Left kidney (tissue), 2 donors: ENCODE measurements around the gene B3GNT7. TPM values are rescaled to one million over a fixed set of nuclear protein-coding genes. Genes with fewer than 3 reads are reported as not detected.
"Not testable (repeated sequence)": the region's sequence is repeated elsewhere in the genome, so short reads cannot be mapped to it uniquely, and the experiment has no call there.

Source experiments
- DNase-seq: peaks from one replicate; pipeline ENCODE4 v3.0.0-alpha.2; 2013
- polyA plus RNA-seq: library from polyadenylated mRNA; unstranded; fragments of 120-200 nt; gene quantifications from one replicate; pipeline ENCODE4 v1.2.1, GENCODE V29; 2013; ENCODE audit not compliant: insufficient read length

Gene B3GNT7
- polyA plus RNA-seq, 1 donor = 3.1 TPM

DNA sequence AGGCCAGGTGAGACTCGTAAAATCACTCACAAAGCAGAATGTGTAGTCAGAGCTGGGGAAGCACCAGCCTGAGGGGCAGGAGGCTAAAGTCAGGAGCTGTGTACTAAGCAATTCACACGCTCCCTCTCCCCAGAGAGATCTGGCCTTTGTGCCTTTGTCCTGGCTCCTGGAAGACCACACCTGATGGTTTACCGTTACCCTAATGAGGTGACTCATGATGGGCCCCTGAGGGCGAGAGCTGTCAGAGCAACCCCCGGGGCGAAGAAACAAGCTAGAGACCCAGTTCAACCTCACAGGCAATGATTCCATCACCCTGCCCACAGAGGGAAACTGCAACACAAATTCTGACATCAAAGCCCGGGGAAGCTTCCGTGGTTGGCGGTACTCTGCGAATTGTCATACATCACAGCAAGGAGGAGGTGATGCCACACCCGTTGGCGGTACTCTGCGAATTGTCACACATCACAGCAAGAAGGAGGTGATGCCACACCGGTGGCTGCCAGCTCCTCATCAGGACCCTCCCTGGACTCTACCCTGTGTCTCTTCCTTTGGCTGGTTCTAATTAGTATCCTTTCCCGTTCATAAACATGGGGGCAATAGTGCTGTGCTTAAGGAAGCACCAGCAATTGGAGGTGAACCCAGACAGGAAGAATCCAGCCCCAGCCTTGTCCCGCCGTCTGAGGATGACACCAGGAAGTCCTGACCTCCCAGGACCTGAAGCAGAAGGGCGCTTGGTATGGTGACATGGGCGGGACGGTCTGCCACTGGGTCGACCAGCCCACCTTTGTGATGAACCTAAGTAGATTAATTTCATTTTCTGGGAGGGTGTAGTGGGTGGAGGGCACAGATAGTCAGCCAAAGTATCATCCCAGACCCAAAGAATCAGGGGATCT is 30.5 kb downstream of the B3GNT7 start:
- DNase-seq = no peak

DNA sequence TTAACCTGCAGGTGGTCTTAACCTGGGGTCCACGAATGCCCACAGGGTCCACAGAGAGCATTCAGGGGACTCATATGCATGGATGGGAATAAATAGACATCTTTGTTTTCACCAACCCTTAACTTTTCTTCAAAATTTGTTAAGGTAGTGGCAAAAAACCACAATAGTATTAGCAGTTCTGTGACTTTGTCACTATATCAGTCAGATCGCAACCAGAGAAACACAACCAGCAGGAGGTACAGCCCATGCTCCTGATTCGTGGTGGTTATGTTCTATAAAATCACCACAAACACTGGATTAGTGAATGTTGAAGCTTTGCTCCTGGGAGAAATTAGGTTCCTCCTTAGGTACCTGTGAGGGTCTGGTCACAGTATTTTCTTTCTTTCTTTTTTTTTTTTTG is 31.6 kb downstream of the B3GNT7 start:
- no peak for DNase-seq

DNA sequence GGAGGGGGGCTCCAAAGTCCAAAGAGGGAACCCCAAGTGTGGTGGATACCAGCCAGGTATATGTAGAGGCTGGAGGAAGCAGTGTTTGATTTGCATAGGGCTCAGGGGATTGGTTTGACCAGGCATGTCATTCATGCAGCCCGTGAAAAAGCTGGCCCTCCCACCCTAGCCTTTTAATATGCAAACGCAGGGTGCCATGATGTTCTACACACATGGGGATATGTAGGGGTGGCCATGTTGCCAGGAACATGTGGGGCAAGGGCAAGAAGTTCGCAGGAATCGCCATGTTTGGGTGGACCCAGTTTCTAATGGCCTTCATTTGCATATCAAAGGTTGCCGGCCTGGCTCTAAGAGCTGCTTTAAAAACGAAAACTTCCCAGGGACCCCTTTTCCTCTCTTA is 33.6 kb downstream of the B3GNT7 start:
- no peak for DNase-seq

DNA sequence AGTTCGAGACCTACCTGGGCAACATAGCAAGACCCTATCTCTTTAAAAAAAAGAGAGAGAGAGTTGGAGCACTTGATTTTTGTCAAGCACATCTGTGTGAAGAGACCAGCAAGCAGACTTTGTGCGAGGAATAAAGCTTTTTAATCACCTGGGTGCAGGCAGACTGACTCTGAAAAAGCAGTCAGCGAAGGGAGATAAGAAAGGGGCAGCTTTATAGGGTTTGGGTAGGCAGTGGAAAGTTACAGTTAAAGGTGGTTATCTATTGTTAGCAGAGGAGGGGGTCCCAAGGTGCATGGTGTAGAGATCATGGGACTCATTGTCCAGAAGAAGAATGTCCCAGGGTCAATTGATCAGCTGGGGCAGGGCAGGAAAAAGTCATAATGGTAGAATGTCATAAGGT is 34.4 kb downstream of the B3GNT7 start:
- no peak for DNase-seq

DNA sequence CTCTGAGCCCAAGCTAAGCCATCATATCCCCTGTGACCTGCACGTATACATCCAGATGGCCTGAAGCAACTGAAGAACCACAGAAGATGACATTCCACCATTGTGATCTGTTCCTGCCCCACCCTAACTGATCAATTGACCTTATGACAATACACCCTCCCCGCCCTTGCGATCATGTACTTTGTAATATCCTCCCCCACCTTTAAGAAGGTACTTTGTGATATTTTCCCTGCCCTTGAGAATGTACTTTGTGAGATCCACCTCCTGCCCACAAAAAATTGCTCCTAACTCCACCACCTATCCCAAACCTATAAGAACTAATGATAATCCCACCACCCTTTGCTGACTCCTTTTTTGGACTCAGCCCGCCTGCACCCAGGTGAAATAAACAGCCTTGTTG is 34.9 kb downstream of the B3GNT7 start:
- DNase-seq = not testable (repeated sequence)

DNA sequence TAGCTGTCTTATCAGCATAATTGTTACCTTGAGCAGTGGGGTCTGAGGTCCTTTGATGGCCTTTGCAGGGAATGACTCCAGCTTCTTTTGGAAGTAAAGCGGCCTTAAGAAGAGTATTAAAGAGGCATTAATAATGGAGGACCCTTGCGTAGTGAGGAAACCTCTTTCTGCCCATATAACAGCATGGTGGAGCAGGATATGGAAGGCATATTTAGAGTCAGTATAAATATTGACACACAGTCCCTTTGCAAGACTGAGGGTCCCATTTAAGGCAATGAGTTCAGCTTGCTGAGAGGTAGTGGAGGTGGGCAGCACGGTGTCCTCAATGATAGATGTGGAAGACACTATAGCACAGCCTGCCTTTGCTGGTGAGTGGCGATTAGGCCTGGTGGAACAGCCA is 36.1 kb downstream of the B3GNT7 start:
- DNase-seq = no peak

DNA sequence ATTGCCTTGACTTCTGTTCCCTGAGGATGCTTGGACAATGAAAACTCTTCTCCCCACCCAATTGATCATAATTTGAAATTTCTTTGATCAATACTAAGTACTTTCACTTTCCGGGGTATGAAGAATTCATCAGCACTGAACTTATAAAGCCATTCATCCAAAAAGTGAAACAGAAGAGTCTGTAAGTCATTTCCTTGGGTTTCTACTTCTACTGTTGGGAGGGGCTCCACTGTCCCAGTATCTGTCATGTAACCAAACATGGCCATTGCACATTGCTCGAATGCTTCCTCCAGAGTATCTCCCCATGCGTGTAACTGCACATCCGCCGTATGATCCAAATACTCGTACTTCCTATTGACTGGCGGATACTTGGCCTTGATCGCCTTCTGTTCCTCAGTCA is 38.5 kb downstream of the B3GNT7 start:
- DNase-seq = no peak

DNA sequence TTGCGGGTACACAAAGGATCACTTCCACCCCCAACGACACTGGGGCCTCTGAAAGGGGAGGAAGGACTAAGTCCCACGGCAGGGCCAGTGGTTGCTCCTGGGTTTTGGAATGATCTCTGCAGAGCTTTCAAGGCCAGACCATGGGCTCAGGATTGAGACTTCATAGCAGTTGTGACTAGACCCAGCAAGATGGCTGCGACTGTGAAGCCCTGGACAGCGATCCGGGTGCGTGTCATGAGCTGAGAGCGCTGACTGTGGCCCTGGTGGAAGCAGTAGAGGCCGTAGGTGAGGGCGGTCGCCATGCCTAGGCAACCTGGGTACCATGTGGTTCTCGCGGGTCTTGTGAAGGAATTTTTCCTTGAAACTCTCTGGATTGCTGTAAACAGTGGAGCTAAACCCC is 41.4 kb downstream of the B3GNT7 start:
- DNase-seq = no peak

DNA sequence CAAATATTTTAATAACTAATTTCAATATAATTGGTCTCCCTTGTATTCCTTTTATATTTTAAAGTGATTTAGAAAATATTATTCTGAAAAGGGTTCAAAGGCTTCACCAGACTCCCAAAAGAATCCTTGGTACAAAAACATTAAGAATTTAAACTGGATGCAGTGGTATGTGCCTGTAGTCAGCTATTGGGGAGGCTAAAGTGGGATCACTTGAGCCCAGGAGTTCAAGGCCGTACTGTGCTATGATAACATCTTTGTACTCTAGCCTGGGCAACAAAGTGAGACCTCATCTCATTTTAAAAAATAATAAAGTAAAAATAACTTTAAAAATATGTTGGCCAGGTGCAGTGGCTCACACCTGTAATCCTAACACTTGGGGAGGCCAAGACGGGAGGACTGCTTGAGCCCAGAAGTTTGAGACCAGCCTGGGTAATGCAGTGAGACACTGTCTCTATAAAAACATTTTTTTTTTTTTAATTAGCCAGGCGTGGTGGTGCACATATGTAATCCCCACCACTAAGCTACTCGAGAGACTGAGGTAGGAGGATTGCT is 54.1 kb downstream of the B3GNT7 start:
- DNase-seq = no peak

DNA sequence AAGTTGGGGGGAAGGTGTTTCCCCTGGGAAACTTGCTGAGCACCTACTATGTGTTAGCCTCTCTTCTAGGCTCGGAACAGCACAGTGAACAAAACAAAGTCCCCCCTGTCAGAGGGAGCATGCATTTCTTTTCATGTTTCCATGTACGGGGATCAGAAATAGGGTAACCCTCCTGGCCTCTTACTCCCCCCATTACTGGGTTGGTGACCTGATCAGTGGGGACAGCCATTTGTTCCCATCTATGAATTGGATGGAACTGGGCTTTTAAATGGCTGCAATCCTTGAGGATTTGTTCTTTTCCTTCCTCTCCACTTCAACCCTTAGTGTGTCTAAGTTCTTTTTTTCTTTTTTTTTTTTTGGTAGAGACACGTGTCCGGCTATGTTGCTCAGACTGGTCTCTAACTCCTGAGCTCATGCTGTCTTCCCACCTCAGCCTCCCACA is 55.1 kb downstream of the B3GNT7 start:
- DNase-seq = no peak

Other genes starting within 250 kb of the B3GNT7 start
- gene ARMC9, start 197.1 kb upstream of the B3GNT7 start, polyA plus RNA-seq = 27.3 TPM
- gene NCL, start 68.8 kb downstream of the B3GNT7 start, polyA plus RNA-seq = 1,232 TPM
- 0.55 TPM for gene NMUR1, start 134.7 kb downstream of the B3GNT7 start, polyA plus RNA-seq
- not detected for gene TEX44, start 197.2 kb downstream of the B3GNT7 start, polyA plus RNA-seq